Heart left ventricle (tissue), 16 donors: ENCODE measurements around the gene WDR86. TPM values are rescaled to one million over a fixed set of nuclear protein-coding genes. Genes with fewer than 3 reads are reported as not detected.

Source experiments
- ATAC-seq, 4 donors: fragments of 200-7000 bp; cut with Tn5 transposase; one replicate each; pipeline ENCODE4 v1.9.1; 2020 to 2022; ENCODE audit warnings: moderate library complexity in 4 of 4, mild to moderate bottlenecking in 3 of 4, moderate number of reproducible peaks in 1 of 4
- DNase-seq, 5 donors: peaks; one replicate each; pipeline ENCODE4 v3.0.0-alpha.2; 2020
- H3K27ac ChIP-seq, 12 donors: fragments of 200-600 bp; sonication (generic) in 4 of 12; one replicate each; pipeline versions ENCODE4 v1.5.0 to v1.8.0; 2016 to 2022; ENCODE audit warnings: mild to moderate bottlenecking in 2 of 12
- H3K27me3 ChIP-seq, 9 donors: fragments of 200-600 bp; sonication (generic) in 2 of 9; one replicate each; pipeline versions ENCODE4 v1.5.1 to v1.8.0; 2016 to 2022; ENCODE audit warnings: mild to moderate bottlenecking in 3 of 9
- H3K36me3 ChIP-seq, 9 donors: fragments of 200-600 bp; sonication (generic) in 2 of 9; one replicate each; pipeline versions ENCODE4 v1.5.0 to v1.8.0; 2018 to 2022; ENCODE audit warnings: mild to moderate bottlenecking in 2 of 9
- H3K4me1 ChIP-seq, 12 donors: fragments of 200-600 bp; sonication (generic) in 4 of 12; one replicate each; pipeline versions ENCODE4 v1.5.0 to v1.8.0; 2016 to 2022; ENCODE audit warnings: mild to moderate bottlenecking in 3 of 12
- H3K4me3 ChIP-seq, 12 donors: fragments of 200-600 bp; sonication (generic) in 4 of 12; one replicate each; pipeline versions ENCODE4 v1.5.0 to v1.8.0; 2017 to 2022; ENCODE audit warnings: mild to moderate bottlenecking in 9 of 12, moderate library complexity in 4 of 12
- H3K9me3 ChIP-seq, 12 donors: fragments of 200-600 bp; sonication (generic) in 4 of 12; one replicate each; pipeline versions ENCODE4 v1.5.0 to v1.8.0; 2016 to 2022; ENCODE audit warnings: mild to moderate bottlenecking in 1 of 12
- POLR2A ChIP-seq, 2 donors: fragments of 450-650 bp; IDR thresholded peaks; one replicate each; pipeline ENCODE4 v1.6.1; 2017; ENCODE audit warnings: antibody characterized with exemption in 2 of 2, mild to moderate bottlenecking in 2 of 2, moderate library complexity in 2 of 2
- WGBS, 4 donors: extraction: QIAGEN DNeasy Blood & Tissue Kit in 2 of 4; methylation state at CpG; one replicate each; pipeline versions ENCODE4 v1.1.5 to v1.1.7; 2013 to 2018; 5-methylcytosine and 5-hydroxymethylcytosine counted together
- intact Hi-C, 10 donors: fragments of 100-400 bp; cut with DNase I; formaldehyde crosslinking; loops; one replicate each; pipeline versions ENCODE4 v1.11.1 to v1.14.2; 2022
- polyA plus RNA-seq, 2 donors: library from polyadenylated mRNA; stranded (reverse); fragments of 200-250 nt; gene quantifications; one replicate each; pipeline ENCODE4 v1.2.3, GENCODE V29; 2013
- total RNA-seq, 9 donors: library from RNA; depleted of rRNA in 2 of 9; stranded (reverse); fragments of >200 nt in 2 of 9; fragmentation: NEBNext Ultra II Directional in 3 of 9; extraction: Animal tissue kit (Norgen Biotek cat#: 25700) in 3 of 9; gene quantifications; one replicate each; pipeline versions ENCODE4 v1.1.0 to v1.2.4, GENCODE V29; 2016 to 2023
- TF ChIP-seq, protein P1 (sequence below), 12 donors: fragments of 200-600 bp; sonication (generic) in 4 of 12; IDR thresholded peaks; one replicate each; pipeline versions ENCODE4 v1.5.0 to v1.8.0; 2018 to 2022; ENCODE audit warnings: antibody characterized with exemption in 12 of 12, mild to moderate bottlenecking in 5 of 12
- donor health status: ischemic (EF 13 %, LVEDD 7.1; RV severe dilation, severe dysfunction).
- donor health status: healthy with polysubstance abuse.
- donor health status: DM: no; HTN: yes; CAD: no.
- donor health status: DM: no; HTN: no; CAD: no.
- donor health status: ischemic (EF 25% LVEDD 6.9; RV normal size, moderate dysfunction).
- donor health status: ischemic (EF 25% LVEDD 5.7; RV mildly dilated, moderate dysfunction).
- donor health status: healthy.
- donor health status: DM: yes; HTN: yes; CAD: no.
- donor health status: ischemic (EF 35%, LVEDD 5.7; RV mildly dilated, moderate dysfunction).
- donor health status: nonischemic (EF 11% LVEDD 7.7; RV severe dilation, severe dysfunction).
- donor health status: DM: yes; HTN: yes; CAD: no.
- donor health status: PGD.
- donor health status: ischemic (EF 29% LVEDD 5.4; RV normal size, mild dysfunction).
- donor health status: nonischemic (EF 23%, LVEDD 6.1; RV moderate dilation, normal function).

Gene WDR86
- total and polyA plus RNA-seq, 11 donors, result 0.37 to 1.7 (median 0.52) TPM; not detected in 5

DNA sequence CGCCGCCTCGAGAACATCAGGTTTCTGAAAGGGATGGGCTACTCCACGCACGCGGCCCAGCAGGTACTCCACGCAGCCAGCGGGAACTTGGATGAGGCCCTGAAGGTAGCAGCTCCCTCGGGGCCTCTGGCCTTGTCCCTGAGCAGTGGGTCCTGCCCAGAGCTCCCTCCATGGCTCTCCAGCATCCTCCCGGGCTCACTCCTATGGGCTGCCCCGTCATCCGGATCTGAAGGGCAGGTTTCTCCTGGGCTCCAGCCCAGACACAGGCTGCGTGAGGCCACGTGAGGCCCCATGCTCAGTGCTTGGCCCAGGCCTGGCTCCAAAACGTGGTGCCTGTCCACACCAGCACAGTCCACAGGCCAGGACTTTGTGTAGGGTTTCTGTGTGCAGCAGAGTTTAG lies 35.7 kb downstream of the WDR86 start:
- H3K27ac ChIP-seq, result no peak overlapping the region
- H3K4me3 ChIP-seq, result no peak overlapping the region
- no peaks in the 10 kb centered on the region for H3K9me3 ChIP-seq
- H3K36me3 ChIP-seq, result peaks cover 0 to 96% (median 83%) of the 10 kb centered on the region in 9 donors
- DNase-seq, result peak in 2 of 5 donors; percentile 46 to 57
- ATAC-seq, result peak; percentile 62 to 91 (median 74)
- no peaks in the 10 kb centered on the region for H3K4me1 ChIP-seq
- no peaks in the 10 kb centered on the region for H3K27me3 ChIP-seq
- TF ChIP-seq, protein P1, sequence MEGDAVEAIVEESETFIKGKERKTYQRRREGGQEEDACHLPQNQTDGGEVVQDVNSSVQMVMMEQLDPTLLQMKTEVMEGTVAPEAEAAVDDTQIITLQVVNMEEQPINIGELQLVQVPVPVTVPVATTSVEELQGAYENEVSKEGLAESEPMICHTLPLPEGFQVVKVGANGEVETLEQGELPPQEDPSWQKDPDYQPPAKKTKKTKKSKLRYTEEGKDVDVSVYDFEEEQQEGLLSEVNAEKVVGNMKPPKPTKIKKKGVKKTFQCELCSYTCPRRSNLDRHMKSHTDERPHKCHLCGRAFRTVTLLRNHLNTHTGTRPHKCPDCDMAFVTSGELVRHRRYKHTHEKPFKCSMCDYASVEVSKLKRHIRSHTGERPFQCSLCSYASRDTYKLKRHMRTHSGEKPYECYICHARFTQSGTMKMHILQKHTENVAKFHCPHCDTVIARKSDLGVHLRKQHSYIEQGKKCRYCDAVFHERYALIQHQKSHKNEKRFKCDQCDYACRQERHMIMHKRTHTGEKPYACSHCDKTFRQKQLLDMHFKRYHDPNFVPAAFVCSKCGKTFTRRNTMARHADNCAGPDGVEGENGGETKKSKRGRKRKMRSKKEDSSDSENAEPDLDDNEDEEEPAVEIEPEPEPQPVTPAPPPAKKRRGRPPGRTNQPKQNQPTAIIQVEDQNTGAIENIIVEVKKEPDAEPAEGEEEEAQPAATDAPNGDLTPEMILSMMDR (IDR thresholded peaks at IDR 0.05), result no peak
- TF ChIP-seq POLR2A (IDR thresholded peaks at IDR 0.05), result no peak
- WGBS, 4 donors, result 81 to 90% (median 85%) methylated on average over 13 to 15 of the region's 15 CpGs
- intact Hi-C loops, result loop anchor here in 2 of 10 donors (5.0 to 10.0 kb wide), 2 partner anchors 381 to 388 kb away; no protein-coding TSS in a partner anchor

DNA sequence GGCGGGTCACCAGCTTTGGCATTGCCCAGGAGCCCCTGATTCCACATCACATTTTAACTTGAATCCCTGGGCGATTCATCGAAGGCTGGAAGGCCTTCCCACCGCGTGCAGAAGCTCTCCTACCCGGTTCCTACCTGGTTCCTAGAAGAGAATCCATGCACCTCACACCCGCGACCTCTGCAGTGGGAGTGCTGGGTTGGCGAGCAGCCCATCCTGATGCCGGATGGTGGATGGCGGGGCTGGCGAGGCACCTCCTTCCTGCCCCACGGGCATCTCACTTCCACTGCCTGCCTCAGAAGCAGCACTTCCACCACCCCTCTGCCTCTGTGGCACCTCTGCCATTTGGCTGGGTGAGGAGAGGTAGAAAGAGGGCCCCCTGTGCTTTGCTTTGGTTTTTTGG lies 36.2 kb downstream of the WDR86 start:
- H3K27me3 ChIP-seq, result no peaks in the 10 kb centered on the region
- peaks cover 0 to 98% (median 87%) of the 10 kb centered on the region in 9 donors for H3K36me3 ChIP-seq
- H3K27ac ChIP-seq, result no peak overlapping the region
- 79 to 86% (median 81%) methylated on average over 11 to 13 of the region's 13 CpGs for WGBS, 4 donors
- intact Hi-C loops, result loop anchor here in 2 of 10 donors (5.0 to 10.0 kb wide), 2 partner anchors 381 to 389 kb away; no protein-coding TSS in a partner anchor
- H3K4me3 ChIP-seq, result no peak overlapping the region
- no peak for DNase-seq
- H3K9me3 ChIP-seq, result no peaks in the 10 kb centered on the region
- peaks cover 0 to 2% (median 0%) of the 10 kb centered on the region in 12 donors for H3K4me1 ChIP-seq
- no peak for ATAC-seq
- TF ChIP-seq, protein P1 (IDR thresholded peaks at IDR 0.05), result no peak
- no peak for TF ChIP-seq POLR2A (IDR thresholded peaks at IDR 0.05)

DNA sequence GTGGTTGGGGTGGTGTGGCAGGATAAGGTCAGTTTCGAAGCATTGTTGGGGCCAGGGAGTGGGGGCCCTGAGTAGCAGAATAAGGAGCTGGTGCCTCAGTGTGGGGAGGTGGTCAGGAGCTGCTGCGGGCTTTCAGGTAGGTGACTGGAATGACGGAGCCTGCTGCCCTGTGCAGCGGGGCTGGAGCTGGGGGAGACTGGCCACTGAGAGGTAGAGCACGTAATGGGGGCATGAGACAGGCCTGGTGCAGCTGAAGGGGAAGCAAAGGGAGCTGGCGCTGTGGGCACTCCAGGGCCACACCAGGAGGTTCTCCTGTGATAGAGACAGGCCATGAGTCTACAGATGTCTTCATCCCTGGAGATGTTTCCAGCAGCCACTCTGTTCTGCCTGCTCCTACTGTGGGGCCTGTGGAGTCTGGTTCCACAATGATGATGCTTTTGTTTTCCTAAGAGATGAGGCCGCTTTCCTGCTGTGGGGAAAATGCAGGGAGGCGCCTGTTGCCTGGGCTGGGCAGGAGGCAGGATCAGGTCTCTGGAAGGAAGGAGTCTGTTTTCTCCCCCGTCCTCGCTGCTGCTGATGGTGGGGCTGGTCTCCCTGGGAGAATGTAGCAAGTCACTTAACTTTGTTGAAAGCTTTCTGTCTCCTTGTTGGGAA lies 37.1 kb downstream of the WDR86 start:
- intact Hi-C loops, result loop anchor here in 2 of 10 donors (5.0 to 10.0 kb wide), 2 partner anchors 382 to 390 kb away; no protein-coding TSS in a partner anchor
- no peak for ATAC-seq
- H3K27ac ChIP-seq, result no peak overlapping the region
- no peaks in the 10 kb centered on the region for H3K27me3 ChIP-seq
- peaks cover 0 to 8% (median 5%) of the 10 kb centered on the region in 12 donors for H3K4me1 ChIP-seq
- no peaks in the 10 kb centered on the region for H3K9me3 ChIP-seq
- 92 to 96% (median 94%) methylated on average over 10 of the region's 10 CpGs for WGBS, 4 donors
- peaks cover 0 to 96% (median 80%) of the 10 kb centered on the region in 9 donors for H3K36me3 ChIP-seq
- TF ChIP-seq, protein P1 (IDR thresholded peaks at IDR 0.05), result no peak
- TF ChIP-seq POLR2A (IDR thresholded peaks at IDR 0.05), result no peak
- no peak for DNase-seq
- no peak overlapping the region for H3K4me3 ChIP-seq

DNA sequence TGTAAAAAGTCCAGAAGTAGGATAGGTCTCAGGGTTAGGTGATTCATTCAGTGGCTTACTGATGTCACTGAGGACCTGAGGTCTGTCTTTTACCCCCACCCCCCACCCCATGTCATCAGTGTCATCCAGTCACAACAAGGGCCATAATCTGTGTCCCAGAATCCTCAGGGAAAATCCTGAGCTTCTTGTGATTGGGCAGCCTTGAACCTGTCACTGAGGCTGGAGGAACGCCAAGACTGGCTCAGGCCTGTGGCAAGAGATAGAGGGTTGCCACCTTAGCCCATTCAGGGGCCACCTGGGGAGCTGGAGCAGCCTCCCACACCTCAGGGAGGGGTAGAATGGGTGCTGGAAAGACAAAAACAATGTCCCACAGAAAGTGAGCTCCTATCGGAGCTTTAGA lies 38.6 kb downstream of the WDR86 start:
- Histone ChIP-seq H3K36me3 (peaks cover 0 to 92% (median 69%) of the 10 kb centered on the region in 9 donors), H3K9me3 (no peaks in the 10 kb centered on the region), H3K27ac (no peak overlapping the region), H3K4me3 (no peak overlapping the region), H3K27me3 (no peaks in the 10 kb centered on the region), H3K4me1 (peaks cover 0 to 17% (median 6%) of the 10 kb centered on the region in 12 donors)
- 88 to 96% (median 91%) methylated on average over 2 of the region's 2 CpGs for WGBS, 4 donors
- intact Hi-C loops, result loop anchor here in 2 of 10 donors (5.0 to 10.0 kb wide), 2 partner anchors 384 to 391 kb away; no protein-coding TSS in a partner anchor
- DNase-seq (no peak), ATAC-seq (no peak)
- no peak for TF ChIP-seq POLR2A (IDR thresholded peaks at IDR 0.05)
- TF ChIP-seq, protein P1 (IDR thresholded peaks at IDR 0.05), result no peak
